Body of pancreas (tissue), 4 donors: Measurements from ENCODE around the gene FBXO21. TPM values are rescaled to one million over a fixed set of nuclear protein-coding genes. Genes with fewer than 3 reads are reported as not detected.

Experiments
- ATAC-seq: fragments of 150-250 bp; one replicate; pipeline ENCODE4 v1.9.1; 2016
- DNase-seq, 4 donors: peaks; one replicate each; pipeline ENCODE4 v3.0.0-alpha.2; 2019
- H3K27ac ChIP-seq, 4 donors: fragments of 200-600 bp; sonication (generic); 1 replicate in 3 of 4; 2 replicates in 1 of 4; pipeline versions ENCODE4 v1.5.1 to v1.6.1; 2016 to 2019; ENCODE audit warnings: mild to moderate bottlenecking in 1 of 4, mixed read lengths in 1 of 4, moderate library complexity in 1 of 4
- H3K27me3 ChIP-seq, 2 donors: fragments of 200-600 bp; sonication (generic); one replicate each; pipeline ENCODE4 v1.6.0; 2016; ENCODE audit warnings: mild to moderate bottlenecking in 1 of 2
- H3K36me3 ChIP-seq, 2 donors: fragments of 200-600 bp; sonication (generic); replicated peaks in 1 of 2; 2 replicates each; pipeline ENCODE4 v1.5.1; 2016; ENCODE audit warnings: low read depth in 2 of 2; ENCODE audit not compliant: insufficient read depth in 1 of 2
- H3K4me1 ChIP-seq: fragments of 200-600 bp; sonication (generic); one replicate; pipeline ENCODE4 v1.6.0; 2016
- H3K4me3 ChIP-seq, 2 donors: fragments of 200-600 bp; sonication (generic); 1 replicate in 1 of 2; 2 replicates in 1 of 2; pipeline ENCODE4 v1.5.1; 2016 to 2019
- H3K9me3 ChIP-seq, 3 donors: fragments of 200-600 bp; sonication (generic); 1 replicate in 2 of 3; 2 replicates in 1 of 3; pipeline ENCODE4 v1.5.1; 2016
- POLR2A ChIP-seq, 3 donors: fragments of 450-650 bp; IDR thresholded peaks; one replicate each; pipeline ENCODE4 v1.6.1; 2016; ENCODE audit warnings: antibody characterized with exemption in 3 of 3, mild to moderate bottlenecking in 2 of 3
- WGBS, 2 donors: methylation state at CpG; one replicate each; pipeline ENCODE4 v1.1.5; 2017; 5-methylcytosine and 5-hydroxymethylcytosine counted together
- intact Hi-C: fragments of 100-400 bp; cut with DNase I; formaldehyde crosslinking; loops from one replicate; pipeline ENCODE4 v1.15.1; 2023
- total RNA-seq, 2 donors: library from RNA; depleted of rRNA; stranded (reverse); fragments of >200 nt; gene quantifications; one replicate each; pipeline ENCODE4 v1.1.0, GENCODE V29; 2016
- TF ChIP-seq, protein P1 (sequence below), 7 experiments: fragments of 450-650 bp in 4 of 7; fragments of 200-600 bp in 3 of 7; sonication (generic) in 3 of 7; IDR thresholded peaks; one replicate each; pipeline ENCODE4 v1.5.1; 2016 to 2019; ENCODE audit warnings: antibody characterized with exemption in 7 of 7

The FBXO21 gene
- total RNA-seq, 2 donors from 2014 or later = 43.6 to 76.5 TPM

DNA sequence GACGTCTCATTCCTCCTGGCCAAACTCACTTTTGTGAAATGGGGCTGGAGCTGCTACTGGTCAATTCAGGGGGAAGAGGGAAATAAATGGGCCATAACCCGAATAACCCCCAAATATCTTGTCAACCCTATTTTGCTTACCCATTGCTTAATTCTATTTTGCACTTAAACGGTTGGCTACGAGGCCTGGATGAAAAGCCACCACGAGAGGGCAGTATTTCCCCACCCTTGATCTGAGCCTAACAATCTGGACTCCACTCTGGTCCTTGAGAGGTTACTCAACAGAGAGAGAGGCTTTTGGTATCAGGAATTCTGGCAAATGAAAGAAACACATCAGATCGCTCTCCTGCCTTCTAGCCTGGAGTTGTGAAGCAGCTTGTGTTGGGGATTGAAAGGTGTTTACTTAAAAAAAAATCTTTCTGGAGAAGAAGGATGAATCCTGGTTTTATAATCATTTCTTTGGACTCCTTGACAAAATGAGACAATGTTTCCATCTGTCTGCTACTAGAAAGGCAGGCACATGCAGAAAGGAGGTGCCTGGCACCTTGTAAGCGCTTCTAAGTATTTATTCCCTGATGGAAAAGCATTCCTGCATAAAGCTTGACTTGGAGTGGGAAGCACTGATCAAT, 22.4 kb upstream of the FBXO21 start:
- DNase-seq (peak; percentile 76 to 83 (median 78)), ATAC-seq (peak; percentile 83)
- Histone ChIP-seq H3K4me3 (no peak overlapping the region), H3K27ac (no peak overlapping the region), H3K9me3 (no peaks in the 10 kb centered on the region), H3K36me3 (no peaks in the 10 kb centered on the region), H3K27me3 (no peaks in the 10 kb centered on the region), H3K4me1 (no peaks in the 10 kb centered on the region)
- TF ChIP-seq POLR2A (IDR thresholded peaks at IDR 0.05) = no peak
- TF ChIP-seq, protein P1, sequence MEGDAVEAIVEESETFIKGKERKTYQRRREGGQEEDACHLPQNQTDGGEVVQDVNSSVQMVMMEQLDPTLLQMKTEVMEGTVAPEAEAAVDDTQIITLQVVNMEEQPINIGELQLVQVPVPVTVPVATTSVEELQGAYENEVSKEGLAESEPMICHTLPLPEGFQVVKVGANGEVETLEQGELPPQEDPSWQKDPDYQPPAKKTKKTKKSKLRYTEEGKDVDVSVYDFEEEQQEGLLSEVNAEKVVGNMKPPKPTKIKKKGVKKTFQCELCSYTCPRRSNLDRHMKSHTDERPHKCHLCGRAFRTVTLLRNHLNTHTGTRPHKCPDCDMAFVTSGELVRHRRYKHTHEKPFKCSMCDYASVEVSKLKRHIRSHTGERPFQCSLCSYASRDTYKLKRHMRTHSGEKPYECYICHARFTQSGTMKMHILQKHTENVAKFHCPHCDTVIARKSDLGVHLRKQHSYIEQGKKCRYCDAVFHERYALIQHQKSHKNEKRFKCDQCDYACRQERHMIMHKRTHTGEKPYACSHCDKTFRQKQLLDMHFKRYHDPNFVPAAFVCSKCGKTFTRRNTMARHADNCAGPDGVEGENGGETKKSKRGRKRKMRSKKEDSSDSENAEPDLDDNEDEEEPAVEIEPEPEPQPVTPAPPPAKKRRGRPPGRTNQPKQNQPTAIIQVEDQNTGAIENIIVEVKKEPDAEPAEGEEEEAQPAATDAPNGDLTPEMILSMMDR (IDR thresholded peaks at IDR 0.05) = peak; percentile 80 to 91 (median 90)
- intact Hi-C loops = no loop called here
- 19% methylated on average over 7 of the region's 7 CpGs for WGBS, 2 donors

DNA sequence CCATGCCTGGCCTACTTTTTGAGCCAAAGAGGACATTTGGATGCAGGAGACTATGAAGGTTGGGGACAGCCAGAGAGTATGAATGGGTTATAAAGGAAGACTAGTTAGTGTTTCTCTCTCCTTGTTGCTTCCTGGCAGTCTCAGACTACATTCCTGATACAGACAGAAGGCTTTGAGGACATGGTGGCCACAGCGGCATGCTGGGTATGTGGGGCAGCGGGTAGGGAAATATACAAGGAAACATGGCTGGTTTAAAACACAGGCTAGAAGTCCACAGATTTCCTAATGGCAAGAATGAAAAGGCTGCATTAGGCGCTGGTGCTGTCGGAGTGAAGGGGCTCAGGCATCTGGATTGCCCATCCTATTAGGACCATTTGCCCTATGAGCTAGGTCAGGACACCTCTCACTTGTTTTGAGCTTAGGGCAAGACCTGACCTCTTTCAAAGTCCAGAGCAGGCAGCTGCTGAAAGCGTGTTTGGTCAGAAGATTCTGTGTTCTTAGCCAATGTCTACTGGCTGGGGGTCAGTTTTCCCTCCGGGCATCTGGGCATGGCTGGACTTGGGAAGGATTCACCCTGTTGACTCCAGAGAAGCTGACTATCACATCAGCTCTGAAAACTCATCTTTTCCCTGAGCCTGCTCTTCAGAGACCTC, 20.1 kb upstream of the FBXO21 start:
- TF ChIP-seq POLR2A (IDR thresholded peaks at IDR 0.05) = no peak
- TF ChIP-seq, protein P1 (IDR thresholded peaks at IDR 0.05) = no peak
- WGBS, 2 donors = 91 to 94% methylated on average over 6 of the region's 6 CpGs
- Histone ChIP-seq H3K4me1 (no peaks in the 10 kb centered on the region), H3K27ac (no peak overlapping the region), H3K4me3 (no peak overlapping the region), H3K27me3 (no peaks in the 10 kb centered on the region), H3K36me3 (no peaks in the 10 kb centered on the region), H3K9me3 (no peaks in the 10 kb centered on the region)
- intact Hi-C loops = no loop called here
- ATAC-seq (no peak), DNase-seq (no peak)

DNA sequence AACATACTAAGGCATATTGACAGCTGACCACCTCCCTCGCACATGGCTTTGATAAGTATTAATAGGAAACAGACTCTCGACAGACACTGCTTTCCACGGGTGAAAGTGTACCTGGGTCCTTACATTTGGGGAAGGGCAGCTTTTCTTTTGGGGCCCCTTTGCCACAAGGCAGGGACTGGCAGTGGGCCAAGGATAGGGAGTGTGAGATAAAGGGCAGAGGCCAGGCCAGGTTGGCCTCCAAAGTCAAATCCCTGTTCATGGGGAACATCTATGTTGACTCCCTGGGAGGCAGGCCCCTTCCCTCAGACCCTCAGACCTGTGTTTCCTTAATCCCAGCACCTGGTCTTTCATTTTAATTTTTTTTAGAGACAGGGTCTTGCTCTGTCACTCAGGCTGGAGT, 19.4 kb upstream of the FBXO21 start:
- H3K9me3 ChIP-seq = no peaks in the 10 kb centered on the region
- 74 to 78% methylated on average over 3 of the region's 3 CpGs for WGBS, 2 donors
- DNase-seq (no peak), ATAC-seq (no peak)
- no peaks in the 10 kb centered on the region for H3K36me3 ChIP-seq
- no peaks in the 10 kb centered on the region for H3K4me1 ChIP-seq
- H3K27ac ChIP-seq = no peak overlapping the region
- intact Hi-C loops = no loop called here
- TF ChIP-seq, protein P1 (IDR thresholded peaks at IDR 0.05) = no peak
- no peak for TF ChIP-seq POLR2A (IDR thresholded peaks at IDR 0.05)
- no peaks in the 10 kb centered on the region for H3K27me3 ChIP-seq
- H3K4me3 ChIP-seq = no peak overlapping the region

DNA sequence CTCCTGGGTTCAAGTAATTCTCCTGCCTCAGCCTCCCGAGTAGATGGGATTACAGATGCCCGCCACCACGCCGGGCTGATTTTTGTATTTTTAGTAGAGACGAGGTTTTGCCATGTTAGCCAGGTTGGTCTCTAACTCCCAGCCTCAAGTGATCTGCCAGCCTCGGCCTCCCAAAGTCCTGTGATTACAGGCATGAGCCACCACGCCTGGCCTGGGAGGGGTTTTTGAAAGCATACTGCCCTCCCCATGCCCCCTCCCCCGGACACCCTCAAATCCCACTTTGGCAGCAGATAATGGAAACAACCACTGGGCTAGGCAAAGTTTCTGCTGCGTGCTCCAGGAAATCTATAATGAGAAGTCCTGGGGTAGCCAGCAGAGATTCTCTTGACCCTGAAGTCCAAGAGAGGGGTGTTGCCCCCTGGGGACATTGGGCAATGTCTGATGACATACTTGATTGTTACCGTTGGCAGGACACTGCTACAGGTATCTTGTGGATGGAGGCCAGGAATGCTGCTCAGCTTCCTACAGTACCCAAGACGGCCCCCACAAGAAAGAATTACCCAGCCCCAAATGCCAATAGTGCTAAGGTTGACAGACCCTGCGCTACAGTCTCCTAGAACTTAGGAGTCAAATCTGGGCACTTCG, 18.7 kb upstream of the FBXO21 start:
- no peaks in the 10 kb centered on the region for H3K27me3 ChIP-seq
- ATAC-seq (no peak), DNase-seq (no peak)
- no peaks in the 10 kb centered on the region for H3K9me3 ChIP-seq
- no peaks in the 10 kb centered on the region for H3K4me1 ChIP-seq
- H3K4me3 ChIP-seq = no peak overlapping the region
- TF ChIP-seq, protein P1 (IDR thresholded peaks at IDR 0.05) = no peak
- TF ChIP-seq POLR2A (IDR thresholded peaks at IDR 0.05) = no peak
- H3K36me3 ChIP-seq = no peaks in the 10 kb centered on the region
- no peak overlapping the region for H3K27ac ChIP-seq
- intact Hi-C loops = no loop called here
- 83 to 93% methylated on average over 9 to 13 of the region's 13 CpGs for WGBS, 2 donors
